T-helper 17 cell (primary cell): ENCODE measurements around the gene DDOST. TPM values are rescaled to one million over a fixed set of nuclear protein-coding genes. Genes with fewer than 3 reads are reported as not detected.
A peak's percentile ranks its signal among the peaks of the same experiment; 100 is the strongest.

ENCODE experiments used
- ATAC-seq: fragments of 150-1000 bp; cut with Tn5 transposase; 2 replicates; pipeline ENCODE4 v1.10.0; 2021; ENCODE audit warnings: mild to moderate bottlenecking, moderate library complexity
- DNase-seq, 3 donors: peaks; one replicate each; pipeline versions ENCODE4 v3.0.0 to v3.0.0-alpha.2; 2020 to 2021
- H3K9me3 ChIP-seq: one replicate; pipeline ENCODE4 v1.7.0; 2013; ENCODE audit warnings: low read length, mild to moderate bottlenecking; ENCODE audit not compliant: control insufficient read depth, poor library complexity, severe bottlenecking
- H3K27ac Mint-ChIP-seq: one replicate; pipeline ENCODE4 v1.8.0; 2022; ENCODE audit warnings: mild to moderate bottlenecking, moderate library complexity, mixed read lengths
- H3K27me3 Mint-ChIP-seq: one replicate; pipeline ENCODE4 v1.8.0; 2022; ENCODE audit warnings: mixed read lengths
- H3K36me3 Mint-ChIP-seq: one replicate; pipeline ENCODE4 v1.8.0; 2022; ENCODE audit warnings: low read depth, mixed read lengths
- H3K4me1 Mint-ChIP-seq: one replicate; pipeline ENCODE4 v1.8.0; 2022; ENCODE audit warnings: mild to moderate bottlenecking, mixed read lengths
- H3K4me3 Mint-ChIP-seq: one replicate; pipeline ENCODE4 v1.8.0; 2022; ENCODE audit warnings: mild to moderate bottlenecking, moderate library complexity, mixed read lengths
- total RNA-seq, 4 donors: library from RNA in 2 of 4; stranded (reverse) in 2 of 4; gene quantifications; one replicate each; pipeline ENCODE4 v1.2.3 and lab custom pipeline; 2022 to 2026

DDOST gene
- total RNA-seq, 2 donors from 2014 or later = 104 to 112 TPM

DNA sequence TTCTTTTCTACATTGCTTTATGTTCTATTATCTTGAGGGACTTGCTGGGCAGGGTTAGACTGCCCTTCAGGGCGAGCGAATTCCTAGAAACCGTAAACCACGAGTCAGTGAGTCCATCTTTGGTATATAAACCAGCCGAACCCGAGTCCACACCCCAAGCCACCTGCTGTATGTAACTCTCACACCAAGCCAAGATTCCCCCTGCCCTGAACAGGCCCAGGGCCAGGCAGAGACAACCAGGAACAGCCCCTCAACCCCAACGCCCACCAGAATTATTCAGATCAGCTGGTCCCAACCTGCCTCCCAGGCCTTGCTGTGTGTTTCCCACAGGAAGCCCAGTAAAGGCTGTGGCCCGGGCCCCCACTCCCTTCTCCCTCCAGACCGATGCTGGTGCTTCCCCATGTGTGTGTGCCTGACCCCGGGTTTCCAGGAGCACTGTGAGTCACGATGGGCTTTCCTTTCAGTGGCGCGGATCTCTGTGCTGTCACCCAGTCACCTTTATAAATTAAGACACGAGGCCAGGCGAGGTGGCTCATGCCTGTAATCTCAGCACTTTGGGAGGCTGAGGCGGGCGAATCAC is 39.6 kb upstream of the DDOST start:
- peaks cover 3% of the 10 kb centered on the region for H3K36me3 Mint-ChIP-seq
- H3K4me1 Mint-ChIP-seq = peaks cover 8% of the 10 kb centered on the region
- no peak for DNase-seq
- no peak overlapping the region for H3K27ac Mint-ChIP-seq
- no peaks in the 10 kb centered on the region for H3K27me3 Mint-ChIP-seq
- no peak overlapping the region for H3K4me3 Mint-ChIP-seq
- H3K9me3 ChIP-seq = no peaks in the 10 kb centered on the region
- ATAC-seq = no peak

DNA sequence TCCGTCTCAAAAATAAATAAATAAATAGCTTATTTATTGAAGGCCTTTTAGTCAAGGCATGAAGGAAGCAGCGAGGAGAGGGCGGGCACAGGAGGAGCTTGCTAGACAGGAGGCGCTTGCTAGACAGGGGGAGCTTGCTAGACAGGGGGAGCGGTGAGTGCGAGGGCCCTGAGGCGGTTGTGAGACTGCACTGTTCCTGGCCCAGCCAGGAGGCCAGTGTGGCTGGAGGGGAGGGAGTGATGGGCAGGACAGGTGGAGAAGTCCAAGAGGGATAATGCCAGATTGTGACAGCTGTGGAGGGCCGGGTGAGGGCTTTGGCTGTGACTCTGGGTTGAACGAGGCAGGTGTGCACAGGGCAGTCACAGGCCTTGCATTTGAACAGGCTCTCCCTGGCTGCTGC is 38.4 kb upstream of the DDOST start:
- peaks cover 3% of the 10 kb centered on the region for H3K36me3 Mint-ChIP-seq

DNA sequence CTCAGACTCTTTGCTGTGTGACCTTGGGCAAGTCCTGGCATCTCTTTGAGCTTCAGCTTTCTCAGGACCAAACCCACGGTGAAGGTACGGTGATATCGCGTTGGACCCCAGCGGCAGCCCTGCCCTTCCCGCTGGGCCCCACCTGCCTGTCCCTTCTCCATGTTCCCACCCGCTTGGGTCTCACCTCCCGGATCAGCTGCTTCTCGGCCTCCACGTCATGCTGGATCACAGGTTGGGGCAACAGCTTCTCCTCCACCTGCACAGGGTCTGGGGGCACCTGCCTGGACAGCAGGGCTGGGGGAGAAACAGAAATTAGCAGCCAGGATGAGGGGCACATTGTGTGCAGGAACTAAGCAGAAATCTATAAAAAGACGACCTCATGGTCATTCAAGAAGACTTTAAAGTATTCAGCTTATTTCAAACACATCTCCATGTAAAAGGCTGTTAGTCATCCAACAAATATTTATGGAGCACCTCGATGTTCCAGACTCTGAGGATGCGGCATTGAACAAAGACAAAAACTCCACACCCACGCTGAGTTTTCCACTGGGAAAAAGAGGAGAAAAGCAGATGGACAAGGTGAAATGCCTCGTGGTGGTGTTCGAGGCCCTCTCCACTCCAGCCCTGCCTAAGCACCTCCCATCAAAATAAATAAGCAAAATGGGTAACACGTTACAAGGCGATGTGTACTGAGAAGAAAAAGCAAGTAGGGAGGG is 37.2 kb upstream of the DDOST start:
- Mint-ChIP-seq H3K27me3 (no peaks in the 10 kb centered on the region), H3K4me3 (peak overlapping the region; percentile 31), H3K4me1 (peaks cover 8% of the 10 kb centered on the region), H3K36me3 (peaks cover 3% of the 10 kb centered on the region), H3K27ac (no peak overlapping the region)
- DNase-seq (no peak), ATAC-seq (no peak)
- H3K9me3 ChIP-seq = no peaks in the 10 kb centered on the region

More for the DNA sequence above, 38.4 kb upstream of the DDOST start:
- no peak overlapping the region for H3K27ac Mint-ChIP-seq
- ATAC-seq (no peak), DNase-seq (no peak)
- H3K27me3 Mint-ChIP-seq = no peaks in the 10 kb centered on the region
- peaks cover 8% of the 10 kb centered on the region for H3K4me1 Mint-ChIP-seq
- no peaks in the 10 kb centered on the region for H3K9me3 ChIP-seq
- no peak overlapping the region for H3K4me3 Mint-ChIP-seq

DNA sequence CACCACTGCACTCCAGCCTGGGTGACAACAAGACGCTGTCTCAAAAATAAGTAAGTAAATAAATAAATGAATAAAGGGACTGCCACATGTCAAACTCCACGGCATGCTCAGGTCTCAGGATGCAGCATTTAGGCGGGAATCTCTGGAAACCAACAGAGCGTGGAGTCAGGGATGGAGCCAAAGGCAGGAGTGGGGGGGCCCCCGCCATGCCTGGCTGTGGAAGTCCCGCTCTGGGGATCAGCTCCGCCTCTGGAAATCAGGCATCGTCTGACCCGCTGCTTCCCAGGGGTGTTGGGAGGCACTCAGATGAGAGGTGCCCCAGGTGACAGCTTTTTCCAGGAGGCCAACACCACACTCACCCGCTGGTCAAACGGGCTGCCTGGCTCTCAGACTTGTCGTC is 36.4 kb upstream of the DDOST start:
- no peaks in the 10 kb centered on the region for H3K36me3 Mint-ChIP-seq

DNA sequence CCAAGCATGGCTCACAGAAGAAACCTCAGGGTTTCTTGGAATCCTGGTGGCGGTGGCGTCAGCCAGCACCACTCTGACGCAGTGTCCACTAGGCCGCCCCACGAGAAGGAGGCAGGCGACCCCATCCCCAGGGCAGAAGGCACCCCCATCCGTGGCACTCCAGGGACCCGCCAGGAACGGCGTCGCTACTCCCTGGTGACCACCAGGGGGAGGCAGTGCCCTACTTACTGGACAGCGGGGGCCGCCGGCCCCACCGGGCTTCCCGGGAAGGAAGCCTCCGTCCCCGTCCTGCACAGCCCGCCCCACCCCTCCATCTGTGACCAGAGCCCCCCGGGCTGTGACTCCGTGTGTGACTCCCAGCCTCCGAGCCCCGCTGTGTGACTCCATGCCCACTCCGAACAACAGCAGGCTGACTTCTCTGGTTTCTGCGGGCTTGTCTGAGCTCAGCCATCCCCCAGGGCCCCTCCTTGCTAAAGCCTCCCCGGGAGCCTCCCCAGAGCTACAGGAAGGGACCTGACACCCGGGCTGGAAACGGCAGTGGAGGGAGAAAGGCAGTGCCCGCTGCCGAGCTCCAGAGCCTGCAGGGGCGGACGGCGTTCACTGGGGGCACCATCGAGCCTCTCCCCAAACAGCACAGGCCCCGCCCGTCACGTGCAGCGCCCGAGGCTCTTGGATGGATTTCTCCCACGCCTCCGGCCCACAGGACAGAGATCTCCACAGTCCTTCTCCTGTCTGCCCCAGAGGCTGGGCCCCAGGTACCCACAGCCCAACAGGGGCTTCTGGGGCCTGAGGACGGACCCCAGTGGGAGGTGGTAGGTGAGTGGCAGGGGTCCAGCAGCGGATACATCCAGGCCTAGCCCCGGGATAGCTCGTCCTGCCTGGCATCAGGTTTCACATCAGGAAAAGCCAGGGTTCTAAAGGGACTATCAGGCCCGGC is 35.5 kb upstream of the DDOST start:
- Mint-ChIP-seq H3K27me3 (no peaks in the 10 kb centered on the region), H3K4me3 (peak overlapping the region; percentile 93), H3K4me1 (peaks cover 8% of the 10 kb centered on the region), H3K36me3 (no peaks in the 10 kb centered on the region), H3K27ac (peak overlapping the region; percentile 60)
- ATAC-seq (peak; percentile 96), DNase-seq (peak; percentile 52 to 57 (median 54))
- H3K9me3 ChIP-seq = no peaks in the 10 kb centered on the region

More for the DNA sequence above, 36.4 kb upstream of the DDOST start:
- no peak overlapping the region for H3K4me3 Mint-ChIP-seq
- DNase-seq (no peak), ATAC-seq (no peak)
- peaks cover 8% of the 10 kb centered on the region for H3K4me1 Mint-ChIP-seq
- H3K27ac Mint-ChIP-seq = no peak overlapping the region
- no peaks in the 10 kb centered on the region for H3K27me3 Mint-ChIP-seq
- no peaks in the 10 kb centered on the region for H3K9me3 ChIP-seq

DNA sequence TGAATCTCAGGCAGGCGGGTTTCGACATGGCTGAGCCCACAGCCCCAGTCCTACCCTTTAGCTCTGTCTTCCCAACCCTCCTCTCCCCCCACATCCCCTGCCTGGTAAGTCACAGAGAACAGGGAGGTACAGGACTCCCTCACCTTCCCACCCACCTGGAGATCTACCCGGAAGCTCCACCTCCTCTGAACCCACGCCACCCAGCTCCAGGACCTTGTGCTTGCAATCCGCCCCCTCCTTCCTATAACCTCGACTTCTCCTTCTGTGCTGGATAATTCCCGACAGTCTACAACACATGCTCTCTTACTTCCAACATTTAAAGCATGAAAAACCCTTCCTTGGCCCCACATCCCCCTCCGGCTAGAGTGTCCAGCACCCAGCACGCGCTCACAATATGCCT is 34.3 kb upstream of the DDOST start:
- DNase-seq = no peak
- Mint-ChIP-seq H3K27me3 (no peaks in the 10 kb centered on the region), H3K4me3 (peak overlapping the region; percentile 93), H3K4me1 (peaks cover 8% of the 10 kb centered on the region), H3K36me3 (no peaks in the 10 kb centered on the region), H3K27ac (no peak overlapping the region)
- ATAC-seq = no peak
- H3K9me3 ChIP-seq = no peaks in the 10 kb centered on the region

DNA sequence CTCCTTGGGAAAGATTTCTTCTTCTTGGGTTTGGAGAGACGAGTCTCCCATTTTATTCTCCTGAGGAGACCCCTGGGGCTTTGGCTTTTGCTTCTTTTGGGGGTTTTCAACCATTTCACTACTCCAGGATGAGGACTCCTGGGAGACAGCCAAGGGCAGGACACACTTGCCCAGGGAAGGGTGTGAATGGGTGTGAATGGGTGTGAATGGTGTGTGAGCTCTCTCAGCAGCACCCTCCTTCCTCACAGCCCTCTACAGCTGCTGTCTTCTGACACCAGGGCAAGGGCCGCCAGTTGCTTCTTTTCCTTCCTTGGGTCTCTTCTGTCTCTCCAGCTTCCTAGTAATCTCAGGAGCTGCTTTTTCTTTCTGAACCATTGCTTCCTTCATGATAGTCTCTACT is 32.5 kb upstream of the DDOST start:
- Mint-ChIP-seq H3K27me3 (no peaks in the 10 kb centered on the region), H3K4me3 (no peak overlapping the region), H3K27ac (no peak overlapping the region), H3K4me1 (peaks cover 8% of the 10 kb centered on the region), H3K36me3 (no peaks in the 10 kb centered on the region)
- H3K9me3 ChIP-seq = no peaks in the 10 kb centered on the region
- DNase-seq = no peak
- ATAC-seq = no peak

DNA sequence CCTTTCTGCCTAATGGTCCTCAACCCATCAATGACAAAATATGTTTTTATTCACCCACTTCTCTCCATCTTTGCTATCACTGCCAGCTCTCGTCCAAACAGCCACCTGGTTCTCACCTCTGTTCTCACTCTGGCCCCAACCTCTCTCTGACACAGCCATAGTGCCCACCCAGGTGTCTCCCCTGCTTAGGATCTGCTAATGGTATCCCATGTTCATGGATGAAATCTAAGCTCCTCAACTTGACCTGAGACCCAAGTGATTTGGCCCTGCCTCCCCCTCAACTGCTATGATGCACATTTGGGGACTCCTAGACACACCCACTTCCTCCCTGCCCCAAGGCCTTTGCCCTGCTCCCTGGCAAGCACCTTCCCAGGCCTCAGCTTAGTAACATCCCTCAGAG is 30.7 kb upstream of the DDOST start:
- H3K4me3 Mint-ChIP-seq = peak overlapping the region; percentile 31
- ATAC-seq (no peak), DNase-seq (no peak)
- H3K9me3 ChIP-seq = no peaks in the 10 kb centered on the region
- no peaks in the 10 kb centered on the region for H3K27me3 Mint-ChIP-seq
- peak overlapping the region; percentile 83 for H3K27ac Mint-ChIP-seq
- no peaks in the 10 kb centered on the region for H3K36me3 Mint-ChIP-seq
- H3K4me1 Mint-ChIP-seq = peaks cover 7% of the 10 kb centered on the region

DNA sequence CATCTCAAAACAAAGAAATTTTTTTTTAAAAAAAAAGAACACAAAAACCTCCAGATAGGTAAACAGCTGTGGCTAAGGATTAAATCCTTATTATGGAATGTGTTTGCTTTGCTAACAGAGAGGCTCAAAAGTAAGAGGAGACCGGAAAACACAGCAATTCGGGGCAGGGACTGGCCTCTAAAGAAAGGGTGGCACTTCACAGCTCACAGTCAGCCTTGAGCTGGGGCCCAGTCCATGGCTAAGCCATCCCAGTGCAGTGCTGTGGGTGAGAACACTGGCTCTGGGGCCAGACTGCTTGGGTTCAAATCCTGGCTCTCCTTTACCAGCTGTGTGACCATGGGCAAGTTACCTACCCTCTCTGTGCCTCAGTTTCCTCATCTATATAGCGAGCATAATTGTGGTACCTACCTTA is 28.5 kb upstream of the DDOST start:
- Mint-ChIP-seq H3K4me1 (peaks cover 6% of the 10 kb centered on the region), H3K27me3 (peaks cover 15% of the 10 kb centered on the region), H3K4me3 (no peak overlapping the region), H3K36me3 (no peaks in the 10 kb centered on the region), H3K27ac (no peak overlapping the region)
- DNase-seq (no peak), ATAC-seq (no peak)
- H3K9me3 ChIP-seq = no peaks in the 10 kb centered on the region

DNA sequence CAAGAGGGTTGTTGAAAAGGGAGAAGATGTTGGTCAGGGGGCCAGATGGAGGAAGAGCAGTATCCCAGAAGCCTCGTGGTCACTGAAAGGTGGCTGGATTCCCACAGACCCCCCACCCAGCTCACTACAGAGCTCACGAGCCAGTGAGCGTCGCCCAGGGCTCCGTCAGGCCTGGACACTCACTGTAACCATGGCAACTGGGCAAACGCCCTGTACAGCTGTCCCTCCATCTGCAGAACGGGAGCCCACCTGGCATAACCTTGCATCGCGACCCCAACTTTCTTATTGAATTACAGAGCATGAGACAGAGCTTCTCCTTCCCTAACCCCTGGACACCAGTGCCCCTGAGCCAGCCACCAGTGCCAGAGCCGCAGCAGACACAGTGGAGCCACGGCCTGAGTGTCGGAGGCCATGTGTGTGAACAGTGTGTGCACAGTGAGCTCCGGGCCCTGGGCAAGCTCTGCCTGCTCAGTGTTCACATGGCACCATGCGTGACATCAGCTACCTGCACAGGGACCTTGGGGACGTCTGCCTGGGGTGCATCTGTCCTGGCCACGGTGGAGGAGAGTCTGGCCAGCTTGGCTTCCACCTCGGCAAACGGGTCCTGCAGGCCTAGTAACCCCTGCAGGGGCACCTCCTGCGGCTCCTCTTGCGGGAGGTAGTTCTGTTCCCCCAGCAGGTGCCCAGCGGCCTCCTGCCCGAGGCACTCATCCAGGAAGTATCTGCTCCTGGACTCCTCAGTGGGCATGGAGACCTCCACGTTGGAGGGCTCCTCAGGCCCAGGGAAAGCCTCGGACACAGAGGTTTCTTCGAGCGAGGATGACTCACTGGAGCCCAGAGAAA is 25.9 kb upstream of the DDOST start:
- no peaks in the 10 kb centered on the region for H3K9me3 ChIP-seq
- no peaks in the 10 kb centered on the region for H3K36me3 Mint-ChIP-seq
- peaks cover 8% of the 10 kb centered on the region for H3K4me1 Mint-ChIP-seq
- peaks cover 30% of the 10 kb centered on the region for H3K27me3 Mint-ChIP-seq
- DNase-seq = no peak
- no peak for ATAC-seq
- no peak overlapping the region for H3K27ac Mint-ChIP-seq
- no peak overlapping the region for H3K4me3 Mint-ChIP-seq

DNA sequence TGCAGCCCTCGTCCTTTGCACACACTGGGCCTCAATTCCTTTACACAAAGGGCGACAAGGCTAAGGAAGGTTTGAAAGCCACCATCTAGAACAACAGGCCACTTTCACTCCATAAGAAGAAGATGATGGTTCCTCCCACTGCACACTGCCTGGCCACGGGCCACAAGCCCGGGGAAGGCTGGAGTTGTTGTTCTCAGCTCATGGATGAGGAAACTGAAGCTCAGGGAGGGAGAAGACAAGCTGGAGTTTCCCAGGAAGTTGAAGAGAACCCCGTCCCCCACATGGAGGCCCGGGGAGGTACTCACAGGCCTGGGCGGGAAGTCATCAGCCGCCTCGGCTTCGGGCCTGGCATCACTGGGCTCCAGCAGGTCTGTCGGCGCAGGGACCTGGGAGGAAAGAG is 24.6 kb upstream of the DDOST start:
- H3K4me3 Mint-ChIP-seq = peak overlapping the region; percentile 41
- no peak for DNase-seq
- no peaks in the 10 kb centered on the region for H3K9me3 ChIP-seq
- H3K27ac Mint-ChIP-seq = no peak overlapping the region
- peaks cover 36% of the 10 kb centered on the region for H3K27me3 Mint-ChIP-seq
- peaks cover 8% of the 10 kb centered on the region for H3K4me1 Mint-ChIP-seq
- no peak for ATAC-seq
- H3K36me3 Mint-ChIP-seq = no peaks in the 10 kb centered on the region

DNA sequence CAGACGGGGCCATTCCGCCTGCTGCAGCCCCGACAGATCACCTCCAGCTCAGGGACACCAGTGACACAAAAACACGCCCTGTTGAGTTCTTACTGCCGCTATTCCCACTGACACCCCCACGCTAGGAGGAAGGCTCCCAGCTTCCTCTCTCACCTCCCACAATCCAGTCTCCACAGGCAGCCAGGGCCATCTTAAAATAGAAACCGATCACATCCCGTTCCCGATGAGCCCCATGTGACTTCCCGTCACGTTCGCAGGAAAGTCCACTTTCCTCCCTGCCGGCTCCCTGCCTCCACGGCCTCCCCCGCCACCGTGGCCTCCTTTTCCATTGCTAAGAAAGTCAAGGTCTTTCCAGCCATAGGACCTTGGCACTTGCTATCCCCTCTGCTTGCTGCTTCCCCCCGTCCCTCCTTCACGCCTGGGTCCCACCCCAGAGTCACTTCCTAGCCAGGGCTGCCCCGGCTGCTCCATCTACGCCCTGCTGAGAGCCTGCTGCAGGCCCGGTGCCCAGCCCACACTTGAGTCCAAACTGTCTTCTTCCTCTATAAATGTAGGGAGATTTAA is 24.0 kb upstream of the DDOST start:
- Mint-ChIP-seq H3K4me1 (peaks cover 8% of the 10 kb centered on the region), H3K27me3 (peaks cover 40% of the 10 kb centered on the region), H3K27ac (no peak overlapping the region), H3K36me3 (no peaks in the 10 kb centered on the region), H3K4me3 (peak overlapping the region; percentile 41)
- DNase-seq = no peak
- H3K9me3 ChIP-seq = no peaks in the 10 kb centered on the region
- ATAC-seq = no peak
